Lung (tissue), 12 donors: ENCODE measurements around the gene LMTK2. TPM values are rescaled to one million over a fixed set of nuclear protein-coding genes. Genes with fewer than 3 reads are reported as not detected.

ENCODE experiments used
- ATAC-seq: fragments of 200-7000 bp; cut with Tn5 transposase; one replicate; pipeline ENCODE4 v1.9.1; 2020; ENCODE audit warnings: moderate number of reproducible peaks; ENCODE audit not compliant: insufficient read depth, low FRiP score
- DNase-seq, 3 donors: peaks; one replicate each; pipeline ENCODE4 v3.0.0-alpha.2; 2013 to 2017
- H3K27ac ChIP-seq, 2 donors: one replicate each; pipeline ENCODE4 v1.5.1; 2013; ENCODE audit warnings: mild to moderate bottlenecking in 2 of 2, moderate library complexity in 2 of 2, control low read depth in 1 of 2, inconsistent platforms in 1 of 2, low read depth in 1 of 2, low read length in 1 of 2
- H3K27me3 ChIP-seq, 3 donors: one replicate each; pipeline ENCODE4 v1.5.1; 2013; ENCODE audit warnings: low read length in 2 of 3; ENCODE audit not compliant: control insufficient read depth in 3 of 3, insufficient read depth in 3 of 3
- H3K36me3 ChIP-seq, 4 donors: one replicate each; pipeline ENCODE4 v1.5.1; 2013; ENCODE audit warnings: low read length in 4 of 4, mild to moderate bottlenecking in 1 of 4, moderate library complexity in 1 of 4; ENCODE audit not compliant: control insufficient read depth in 4 of 4, insufficient read depth in 4 of 4
- H3K4me1 ChIP-seq, 5 donors: one replicate each; pipeline ENCODE4 v1.5.1; 2013; ENCODE audit warnings: low read length in 5 of 5, mild to moderate bottlenecking in 2 of 5, moderate library complexity in 1 of 5; ENCODE audit not compliant: control insufficient read depth in 5 of 5, insufficient read depth in 5 of 5
- H3K4me3 ChIP-seq: one replicate; pipeline ENCODE4 v1.5.1; 2013; ENCODE audit warnings: mild to moderate bottlenecking, control low read depth, moderate library complexity
- H3K9ac ChIP-seq, 2 donors: one replicate each; pipeline ENCODE4 v1.5.1; 2013; ENCODE audit warnings: low read length in 2 of 2, control low read depth in 1 of 2; ENCODE audit not compliant: insufficient read depth in 1 of 2
- H3K9me3 ChIP-seq, 4 donors: one replicate each; pipeline ENCODE4 v1.5.1; 2013; ENCODE audit warnings: low read length in 3 of 4, mild to moderate bottlenecking in 1 of 4, moderate library complexity in 1 of 4; ENCODE audit not compliant: control insufficient read depth in 4 of 4, insufficient read depth in 3 of 4
- CTCF ChIP-seq: IDR thresholded peaks from 2 replicates; pipeline ENCODE4 v1.5.1; 2012; ENCODE audit warnings: mild to moderate bottlenecking; ENCODE audit errors: control extremely low read depth, extremely low read depth
- WGBS, 2 donors: extraction: QIAGEN DNeasy Blood & Tissue Kit; methylation state at CpG; one replicate each; pipeline ENCODE4 v1.1.7; 2013; 5-methylcytosine and 5-hydroxymethylcytosine counted together
- polyA plus RNA-seq, 2 donors: library from polyadenylated mRNA; stranded (reverse); fragments of 200-250 nt; gene quantifications; one replicate each; pipeline ENCODE4 v1.2.1, GENCODE V29; 2013
- total RNA-seq, 2 donors: library from RNA; depleted of rRNA in 1 of 2; stranded (reverse); fragments of >200 nt in 1 of 2; gene quantifications; one replicate each; pipeline ENCODE4 v1.2.1, GENCODE V29; 2014 to 2021
- donor health status: control.
- donor health status: control.
- donor health status: Bipolar disorder and iron deficiency.
- donor health status: healthy.
- donor health status: DM: yes; HTN: yes; CAD: no.

Gene LMTK2
- total and polyA plus RNA-seq, 4 donors = 6.6 to 25.8 (median 15.7) TPM

- H3K4me1 ChIP-seq = peaks cover 0 to 6% (median 0%) of the 10 kb centered on the region in 5 donors
- DNase-seq (no peak), ATAC-seq (no peak)
- no peak overlapping the region for H3K9ac ChIP-seq
- no peak overlapping the region for H3K4me3 ChIP-seq
- no peak for TF ChIP-seq CTCF
- no peak overlapping the region for H3K27ac ChIP-seq
- peaks cover 0 to 45% (median 5%) of the 10 kb centered on the region in 4 donors for H3K36me3 ChIP-seq
- H3K9me3 ChIP-seq = no peaks in the 10 kb centered on the region
- H3K27me3 ChIP-seq = no peaks in the 10 kb centered on the region
- 96% methylated on average over 27 to 30 of the region's 30 CpGs for WGBS, 2 donors
Observed at GRCh38 chr7:98222533-98223195, 116.0 kb downstream of the LMTK2 start.

DNA sequence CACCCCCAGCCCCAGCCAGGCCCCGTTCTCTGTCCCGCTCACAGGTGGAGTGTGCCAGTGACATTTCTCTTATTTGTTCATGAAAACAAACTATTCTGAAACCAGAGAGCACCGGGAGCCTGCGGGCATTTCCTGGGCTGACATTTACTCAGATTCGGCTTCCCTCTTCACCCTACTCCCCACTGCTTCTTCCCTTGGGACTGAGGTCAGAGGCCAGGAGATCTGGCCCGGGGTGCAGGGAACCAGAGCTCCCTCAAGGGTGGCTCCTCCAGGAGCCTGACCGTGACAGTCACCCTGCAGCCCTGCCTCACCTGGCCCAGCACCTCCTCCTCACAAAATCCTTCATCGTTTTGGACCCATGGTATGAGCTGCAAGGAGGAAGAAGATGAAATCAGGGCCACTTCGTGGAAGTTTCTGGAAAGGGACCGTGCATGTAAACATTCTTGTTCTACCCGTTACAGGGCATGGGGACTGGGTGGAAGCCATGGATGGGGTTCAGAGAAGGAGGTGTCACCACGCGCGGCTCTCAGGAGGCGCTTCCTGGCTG, 116.8 kb downstream of the LMTK2 start:
- H3K27ac ChIP-seq = no peak overlapping the region
- no peak overlapping the region for H3K9ac ChIP-seq
- no peak overlapping the region for H3K4me3 ChIP-seq
- H3K4me1 ChIP-seq = peaks cover 0 to 6% (median 0%) of the 10 kb centered on the region in 5 donors
- TF ChIP-seq CTCF = no peak
- peak in 1 of 3 donors; percentile 9 for DNase-seq
- no peaks in the 10 kb centered on the region for H3K9me3 ChIP-seq
- H3K36me3 ChIP-seq = peaks cover 0 to 49% (median 5%) of the 10 kb centered on the region in 4 donors
- no peak for ATAC-seq
- no peaks in the 10 kb centered on the region for H3K27me3 ChIP-seq
- 82 to 87% methylated on average over 15 of the region's 15 CpGs for WGBS, 2 donors

GRCh38 chr7:98223898-98224700, 117.4 kb downstream of the LMTK2 start:
- no peak overlapping the region for H3K9ac ChIP-seq
- no peaks in the 10 kb centered on the region for H3K9me3 ChIP-seq
- no peak overlapping the region for H3K27ac ChIP-seq
- peaks cover 0 to 54% (median 5%) of the 10 kb centered on the region in 4 donors for H3K36me3 ChIP-seq
- H3K4me1 ChIP-seq = peaks cover 0 to 6% (median 0%) of the 10 kb centered on the region in 5 donors
- no peaks in the 10 kb centered on the region for H3K27me3 ChIP-seq
- H3K4me3 ChIP-seq = no peak overlapping the region
- peak in 1 of 3 donors; percentile 7 for DNase-seq
- TF ChIP-seq CTCF = no peak
- no peak for ATAC-seq
- WGBS, 2 donors = 92 to 95% methylated on average over 17 to 21 of the region's 21 CpGs
